Fibroblast of lung (primary cell): ENCODE measurements around the gene GLOD5. TPM values are rescaled to one million over a fixed set of nuclear protein-coding genes. Genes with fewer than 3 reads are reported as not detected.

Experiments
- DNase-seq, 2 donors: peaks; one replicate each; pipeline versions ENCODE4 v3.0.0 to v3.0.0-alpha.2; 2010; ENCODE audit warnings: low read depth in 2 of 2
- H2AFZ ChIP-seq: 2 replicates; pipeline ENCODE4 v1.5.1; 2012; ENCODE audit warnings: low read length, control low read depth, inconsistent platforms
- H3K27ac ChIP-seq: 2 replicates; pipeline ENCODE4 v1.5.1; 2011; ENCODE audit warnings: low read length, control low read depth; ENCODE audit not compliant: insufficient read depth
- H3K27me3 ChIP-seq: 2 replicates; pipeline ENCODE4 v1.5.1; 2011; ENCODE audit warnings: mild to moderate bottlenecking, low read length; ENCODE audit not compliant: control insufficient read depth, insufficient read depth
- H3K36me3 ChIP-seq: 2 replicates; pipeline ENCODE4 v1.5.1; 2011; ENCODE audit warnings: low read length; ENCODE audit not compliant: control insufficient read depth, insufficient read depth
- H3K4me1 ChIP-seq: 2 replicates; pipeline ENCODE4 v1.5.1; 2011; ENCODE audit warnings: low read length; ENCODE audit not compliant: control insufficient read depth, insufficient read depth; ENCODE audit errors: extremely low read depth
- H3K4me2 ChIP-seq: 2 replicates; pipeline ENCODE4 v1.5.1; 2011; ENCODE audit warnings: low read length, control low read depth; ENCODE audit not compliant: insufficient read depth; ENCODE audit errors: extremely low read depth
- H3K4me3 ChIP-seq, 4 experiments: fragments of 200-600 bp in 1 of 4; sonication (generic) in 1 of 4; replicated peaks in 1 of 4; 2 replicates each; pipeline ENCODE4 v1.5.1; 2011 to 2016; ENCODE audit warnings: low read length in 4 of 4, low read depth in 3 of 4, mild to moderate bottlenecking in 3 of 4, control low read depth in 2 of 4, inconsistent platforms in 1 of 4, mixed read lengths in 1 of 4; ENCODE audit not compliant: insufficient read depth in 1 of 4; ENCODE audit errors: control extremely low read depth in 1 of 4
- H3K79me2 ChIP-seq: 2 replicates; pipeline ENCODE4 v1.5.1; 2012; ENCODE audit warnings: mild to moderate bottlenecking, low read length, inconsistent platforms; ENCODE audit not compliant: control insufficient read depth, insufficient read depth
- H3K9ac ChIP-seq: 2 replicates; pipeline ENCODE4 v1.5.1; 2011; ENCODE audit warnings: mild to moderate bottlenecking, low read length, control low read depth; ENCODE audit not compliant: insufficient read depth
- H3K9me3 ChIP-seq: 2 replicates; pipeline ENCODE4 v1.5.1; 2012; ENCODE audit warnings: low read depth, low read length; ENCODE audit not compliant: control insufficient read depth, insufficient read depth
- H4K20me1 ChIP-seq: 2 replicates; pipeline ENCODE4 v1.5.1; 2011; ENCODE audit warnings: low read length; ENCODE audit not compliant: control insufficient read depth, insufficient read depth; ENCODE audit errors: extremely low read depth
- EZH2 ChIP-seq: IDR thresholded peaks from 2 replicates; pipeline ENCODE4 v1.5.1; 2012; ENCODE audit warnings: low read length, control low read depth, mild to moderate bottlenecking; ENCODE audit errors: missing control alignments
- polyA plus RNA-seq, 2 donors: library from polyadenylated mRNA; depleted of rRNA in 1 of 2; stranded (reverse) in 1 of 2; unstranded in 1 of 2; fragments of >200 nt; gene quantifications; 2 replicates each; pipeline ENCODE4 v1.2.1, GENCODE V29; 2011 to 2012; ENCODE audit warnings: missing spikeins in 1 of 2
- total RNA-seq: library from RNA; depleted of rRNA; stranded (reverse); fragments of >200 nt; gene quantifications from 2 replicates; pipeline ENCODE4 v1.2.1, GENCODE V29; 2014
- TF ChIP-seq, protein P1 (sequence below), 2 donors: IDR thresholded peaks in 1 of 2; conservative IDR thresholded peaks in 1 of 2; 1 replicate in 1 of 2; 2 replicates in 1 of 2; pipeline ENCODE4 v1.5.1; 2011 to 2012; ENCODE audit warnings: low read length in 2 of 2, control low read depth in 1 of 2, inconsistent platforms in 1 of 2, low read depth in 1 of 2, mild to moderate bottlenecking in 1 of 2

GLOD5 gene
- total and polyA plus RNA-seq, 2 donors (not counting 1 experiment from before 2014, with no cell fraction given) = not detected

DNA sequence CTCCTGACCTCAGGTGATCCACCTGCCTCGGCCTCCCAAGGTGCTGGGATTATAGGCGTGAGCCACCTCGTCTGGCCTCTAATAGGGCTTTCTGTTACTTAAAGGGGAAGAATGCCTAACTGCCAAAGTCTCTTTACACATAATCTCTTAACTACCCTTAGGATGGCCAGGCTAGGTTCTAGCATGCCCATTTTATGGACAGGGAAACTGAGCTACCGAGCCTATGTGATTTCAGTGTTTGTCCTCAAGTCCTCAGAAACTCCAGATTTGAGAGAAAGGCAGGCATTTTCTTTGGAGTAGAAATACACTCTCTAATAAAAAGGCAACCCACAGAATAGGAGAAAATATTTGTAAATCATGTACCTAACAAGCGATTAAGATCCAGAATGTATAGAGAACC is 12.4 kb upstream of the GLOD5 start:
- H3K9me3 ChIP-seq = no peaks in the 10 kb centered on the region
- H3K4me2 ChIP-seq = no peak overlapping the region

DNA sequence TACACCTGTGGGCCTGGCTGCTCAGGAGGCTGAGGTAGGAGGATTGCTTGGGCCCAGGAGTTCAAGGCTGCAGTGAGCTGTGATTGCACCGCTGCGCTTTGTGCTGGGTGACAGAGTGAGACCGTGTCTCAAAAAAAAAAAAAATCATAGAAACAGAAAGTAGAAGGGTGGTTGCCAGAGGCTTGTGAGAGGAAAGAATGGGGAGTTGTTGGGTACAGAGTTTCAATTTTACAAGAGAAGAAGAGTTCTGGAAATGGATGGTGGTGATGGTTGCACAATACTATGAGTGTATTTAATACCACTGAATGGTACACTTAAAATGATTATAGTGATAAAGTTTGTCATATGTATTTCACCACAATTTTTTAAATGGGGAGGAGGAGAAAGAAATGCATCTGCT is 10.2 kb upstream of the GLOD5 start:
- Histone ChIP-seq H3K36me3 (no peaks in the 10 kb centered on the region), H3K9me3 (no peaks in the 10 kb centered on the region), H3K4me2 (no peak overlapping the region), H3K4me3 (no peak overlapping the region), H4K20me1 (no peaks in the 10 kb centered on the region), H3K27ac (no peak overlapping the region), H2AFZ (no peak overlapping the region), H3K9ac (no peak overlapping the region), H3K79me2 (no peaks in the 10 kb centered on the region), H3K4me1 (no peaks in the 10 kb centered on the region), H3K27me3 (no peaks in the 10 kb centered on the region)
- TF ChIP-seq EZH2 = no peak
- TF ChIP-seq, protein P1, sequence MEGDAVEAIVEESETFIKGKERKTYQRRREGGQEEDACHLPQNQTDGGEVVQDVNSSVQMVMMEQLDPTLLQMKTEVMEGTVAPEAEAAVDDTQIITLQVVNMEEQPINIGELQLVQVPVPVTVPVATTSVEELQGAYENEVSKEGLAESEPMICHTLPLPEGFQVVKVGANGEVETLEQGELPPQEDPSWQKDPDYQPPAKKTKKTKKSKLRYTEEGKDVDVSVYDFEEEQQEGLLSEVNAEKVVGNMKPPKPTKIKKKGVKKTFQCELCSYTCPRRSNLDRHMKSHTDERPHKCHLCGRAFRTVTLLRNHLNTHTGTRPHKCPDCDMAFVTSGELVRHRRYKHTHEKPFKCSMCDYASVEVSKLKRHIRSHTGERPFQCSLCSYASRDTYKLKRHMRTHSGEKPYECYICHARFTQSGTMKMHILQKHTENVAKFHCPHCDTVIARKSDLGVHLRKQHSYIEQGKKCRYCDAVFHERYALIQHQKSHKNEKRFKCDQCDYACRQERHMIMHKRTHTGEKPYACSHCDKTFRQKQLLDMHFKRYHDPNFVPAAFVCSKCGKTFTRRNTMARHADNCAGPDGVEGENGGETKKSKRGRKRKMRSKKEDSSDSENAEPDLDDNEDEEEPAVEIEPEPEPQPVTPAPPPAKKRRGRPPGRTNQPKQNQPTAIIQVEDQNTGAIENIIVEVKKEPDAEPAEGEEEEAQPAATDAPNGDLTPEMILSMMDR (conservative IDR thresholded peaks at IDR 0.05 in 1 of 2, IDR thresholded peaks at IDR 0.05 in 1 of 2; ENCODE audit: low read depth in 1 of 2, low read length in 2 of 2) = no peak
- no peak for DNase-seq

More for the DNA sequence above, 12.4 kb upstream of the GLOD5 start:
- Histone ChIP-seq H3K4me3 (no peak overlapping the region), H3K36me3 (no peaks in the 10 kb centered on the region), H3K4me1 (no peaks in the 10 kb centered on the region), H3K79me2 (no peaks in the 10 kb centered on the region), H3K27me3 (no peaks in the 10 kb centered on the region), H3K9ac (no peak overlapping the region), H2AFZ (no peak overlapping the region), H4K20me1 (no peaks in the 10 kb centered on the region), H3K27ac (no peak overlapping the region)
- no peak for TF ChIP-seq EZH2
- TF ChIP-seq, protein P1 (conservative IDR thresholded peaks at IDR 0.05 in 1 of 2, IDR thresholded peaks at IDR 0.05 in 1 of 2; ENCODE audit: low read depth in 1 of 2, low read length in 2 of 2) = no peak
- no peak for DNase-seq

DNA sequence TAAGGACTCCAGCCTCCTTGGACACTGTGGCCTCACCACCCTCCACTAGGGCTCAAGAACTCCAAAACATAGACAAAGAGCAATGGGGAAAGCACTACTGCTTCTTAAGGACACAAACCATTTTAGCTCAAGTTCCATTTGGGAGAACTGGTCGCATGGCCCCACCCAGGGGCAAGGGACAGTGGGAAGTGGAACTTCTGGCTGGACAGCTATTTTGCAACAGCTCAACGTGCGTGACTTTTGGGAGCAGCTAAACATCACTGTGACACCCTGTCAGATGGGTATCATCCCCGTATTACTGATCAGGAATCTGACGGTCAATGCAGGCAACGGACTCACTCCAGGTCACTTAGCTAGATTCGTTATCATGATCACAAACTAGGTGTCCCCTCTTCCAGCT is 9.0 kb upstream of the GLOD5 start:
- no peaks in the 10 kb centered on the region for H3K27me3 ChIP-seq
- no peak for DNase-seq
- no peak overlapping the region for H3K4me3 ChIP-seq
- H3K4me2 ChIP-seq = no peak overlapping the region
- no peaks in the 10 kb centered on the region for H3K9me3 ChIP-seq
- H4K20me1 ChIP-seq = no peaks in the 10 kb centered on the region
- H3K9ac ChIP-seq = no peak overlapping the region
- H3K4me1 ChIP-seq = no peaks in the 10 kb centered on the region
- no peak for TF ChIP-seq EZH2
- TF ChIP-seq, protein P1 (conservative IDR thresholded peaks at IDR 0.05 in 1 of 2, IDR thresholded peaks at IDR 0.05 in 1 of 2; ENCODE audit: low read depth in 1 of 2, low read length in 2 of 2) = no peak
- H2AFZ ChIP-seq = no peak overlapping the region
- no peaks in the 10 kb centered on the region for H3K79me2 ChIP-seq
- H3K36me3 ChIP-seq = no peaks in the 10 kb centered on the region
- no peak overlapping the region for H3K27ac ChIP-seq
